Natural killer cell (primary cell): Measurements from ENCODE around the gene PEAK1. TPM values are rescaled to one million over a fixed set of nuclear protein-coding genes. Genes with fewer than 3 reads are reported as not detected.

ENCODE experiments used
- ATAC-seq, 3 donors: fragments of 150-1000 bp in 2 of 3; fragments of 200-7000 bp in 1 of 3; cut with Tn5 transposase; 1 replicate in 1 of 3; 2 replicates in 2 of 3; pipeline ENCODE4 v1.10.0; 2021; ENCODE audit warnings: mild to moderate bottlenecking in 2 of 3, moderate library complexity in 2 of 3
- DNase-seq, 2 donors: peaks; one replicate each; pipeline versions ENCODE4 v3.0.0 to v3.0.0-alpha.2; 2013 to 2021; ENCODE audit warnings: mixed read lengths in 1 of 2
- H3K27ac ChIP-seq: one replicate; pipeline ENCODE4 v1.5.1; 2013; ENCODE audit warnings: mild to moderate bottlenecking, low read length
- H3K27me3 ChIP-seq: one replicate; pipeline ENCODE4 v1.6.1; 2013; ENCODE audit warnings: low read length; ENCODE audit not compliant: control insufficient read depth, insufficient read depth
- H3K36me3 ChIP-seq: one replicate; pipeline ENCODE4 v1.6.1; 2013; ENCODE audit warnings: low read length; ENCODE audit not compliant: control insufficient read depth, insufficient read depth
- H3K4me1 ChIP-seq: one replicate; pipeline ENCODE4 v1.6.1; 2013; ENCODE audit warnings: low read length; ENCODE audit not compliant: control insufficient read depth, insufficient read depth
- H3K4me3 ChIP-seq: one replicate; pipeline ENCODE4 v1.5.1; 2013; ENCODE audit warnings: low read length
- H3K9me3 ChIP-seq: one replicate; pipeline ENCODE4 v1.6.1; 2013; ENCODE audit warnings: low read length; ENCODE audit not compliant: control insufficient read depth, insufficient read depth
- H3K27ac Mint-ChIP-seq, 2 donors: one replicate each; pipeline ENCODE4 v1.8.0; 2022; ENCODE audit warnings: mild to moderate bottlenecking in 2 of 2, mixed read lengths in 2 of 2, moderate library complexity in 1 of 2
- H3K27me3 Mint-ChIP-seq, 2 donors: one replicate each; pipeline ENCODE4 v1.8.0; 2022; ENCODE audit warnings: low read depth in 2 of 2, mixed read lengths in 2 of 2
- H3K36me3 Mint-ChIP-seq: one replicate; pipeline ENCODE4 v1.8.0; 2022; ENCODE audit warnings: mixed read lengths
- H3K4me1 Mint-ChIP-seq, 2 donors: one replicate each; pipeline ENCODE4 v1.8.0; 2022; ENCODE audit warnings: mixed read lengths in 2 of 2
- H3K4me3 Mint-ChIP-seq: one replicate; pipeline ENCODE4 v1.8.0; 2022; ENCODE audit warnings: mild to moderate bottlenecking, moderate library complexity, mixed read lengths
- H3K9me3 Mint-ChIP-seq, 2 donors: one replicate each; pipeline ENCODE4 v1.8.0; 2022; ENCODE audit warnings: mixed read lengths in 2 of 2
- CTCF ChIP-seq: fragments of 200-600 bp; IDR thresholded peaks from one replicate; pipeline ENCODE4 v1.8.0; 2022; ENCODE audit warnings: antibody characterized with exemption
- WGBS: methylation state at CpG from one replicate; pipeline ENCODE4 v1.1.7; 2013; ENCODE audit warnings: missing lambda C conversion rate; ENCODE audit not compliant: insufficient coverage; 5-methylcytosine and 5-hydroxymethylcytosine counted together
- intact Hi-C: fragments of 100-400 bp; cut with micrococcal nuclease; formaldehyde crosslinking; loops from one replicate; pipeline ENCODE4 v1.14.2; 2022
- total RNA-seq, 4 donors: library from RNA; stranded (reverse); fragments of 120-200 nt in 1 of 4; gene quantifications; one replicate each; pipeline versions ENCODE4 v1.2.3 to v1.2.4, GENCODE V29; 2013 to 2022

Gene PEAK1
- total RNA-seq, 3 donors from 2014 or later (not counting 1 experiment from before 2014, with no cell fraction given): 59.3 to 73.9 (median 69.1) TPM

DNA sequence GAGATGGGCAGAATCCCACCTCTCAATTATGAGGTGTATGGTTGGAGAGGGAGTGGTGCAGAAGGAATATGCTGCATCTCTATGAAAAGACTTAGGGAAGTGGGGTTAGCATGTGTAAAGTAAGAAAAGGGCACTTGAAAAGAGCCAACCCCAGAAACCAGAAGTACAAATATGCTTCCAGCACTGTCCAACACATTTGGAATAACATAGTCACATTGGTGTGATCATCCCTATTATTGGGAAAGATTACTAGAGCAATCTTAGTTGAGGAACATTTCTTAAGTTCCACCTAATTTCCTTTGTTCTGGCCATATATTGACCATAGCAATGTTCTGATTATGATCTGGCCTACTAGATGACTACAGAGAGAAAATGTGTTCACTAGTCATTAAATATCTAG, 35.0 kb upstream of the PEAK1 start:
- Mint-ChIP-seq H3K27ac (no peak overlapping the region), H3K27me3 (no peaks in the 10 kb centered on the region), H3K4me3 (no peak overlapping the region), H3K9me3 (no peaks in the 10 kb centered on the region), H3K4me1 (peaks cover 23 to 35% of the 10 kb centered on the region in 2 donors), H3K36me3 (peaks cover 10% of the 10 kb centered on the region)
- no peak for TF ChIP-seq CTCF
- intact Hi-C loops: no loop called here
- Histone ChIP-seq H3K27ac (no peak overlapping the region), H3K36me3 (peaks cover 9% of the 10 kb centered on the region), H3K9me3 (no peaks in the 10 kb centered on the region), H3K4me1 (no peaks in the 10 kb centered on the region), H3K27me3 (no peaks in the 10 kb centered on the region), H3K4me3 (no peak overlapping the region)
- no peak for ATAC-seq
- no peak for DNase-seq

- ATAC-seq: no peak
- TF ChIP-seq CTCF: no peak
- intact Hi-C loops: no loop called here
Observed at GRCh38 chr15:77454265-77454664, 34.4 kb upstream of the PEAK1 start.

DNA sequence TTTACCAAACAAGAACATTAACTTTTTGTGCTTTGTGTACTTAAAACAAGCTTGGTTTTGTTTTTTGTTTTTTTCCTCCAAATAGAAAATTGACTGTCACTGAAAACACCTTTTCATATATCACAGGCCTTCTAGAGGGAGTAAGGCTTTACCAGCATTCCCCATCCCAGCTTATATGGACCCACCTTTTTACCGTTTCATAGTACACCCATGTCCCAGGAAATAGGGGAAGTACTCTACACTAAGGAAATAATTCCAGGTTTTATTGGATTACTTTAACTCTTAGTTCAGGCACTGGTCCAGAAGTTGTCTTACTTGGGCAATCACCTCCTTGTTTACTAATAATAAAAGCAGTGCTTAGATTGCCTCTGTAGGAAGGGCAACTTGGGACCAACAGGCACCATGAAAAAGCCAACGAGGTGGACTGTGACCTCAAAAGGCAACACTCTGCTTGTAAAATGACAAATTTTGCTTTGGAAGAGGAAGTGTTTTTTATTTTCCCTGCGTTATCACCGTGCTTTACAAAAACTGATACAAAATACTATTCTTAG, 27.0 kb upstream of the PEAK1 start:
- intact Hi-C loops: no loop called here
- Mint-ChIP-seq H3K27me3 (no peaks in the 10 kb centered on the region), H3K4me3 (no peak overlapping the region), H3K36me3 (no peaks in the 10 kb centered on the region), H3K4me1 (peaks cover 35 to 40% of the 10 kb centered on the region in 2 donors), H3K9me3 (no peaks in the 10 kb centered on the region), H3K27ac (no peak overlapping the region)
- Histone ChIP-seq H3K4me3 (no peak overlapping the region), H3K9me3 (no peaks in the 10 kb centered on the region), H3K36me3 (no peaks in the 10 kb centered on the region), H3K4me1 (no peaks in the 10 kb centered on the region), H3K27ac (no peak overlapping the region), H3K27me3 (no peaks in the 10 kb centered on the region)
- WGBS: 49% methylated on average over 3 of the region's 4 CpGs
- ATAC-seq (no peak), DNase-seq (no peak)
- no peak for TF ChIP-seq CTCF

More at GRCh38 chr15:77454265-77454664, 34.4 kb upstream of the PEAK1 start:
- Mint-ChIP-seq H3K36me3 (peaks cover 3% of the 10 kb centered on the region), H3K4me3 (no peak overlapping the region), H3K27me3 (no peaks in the 10 kb centered on the region), H3K9me3 (no peaks in the 10 kb centered on the region), H3K4me1 (peaks cover 23 to 33% of the 10 kb centered on the region in 2 donors), H3K27ac (no peak overlapping the region)
- H3K4me1 ChIP-seq: no peaks in the 10 kb centered on the region
- WGBS: 100% methylated on average over 1 of the region's 1 CpG
- no peaks in the 10 kb centered on the region for H3K27me3 ChIP-seq
- no peaks in the 10 kb centered on the region for H3K9me3 ChIP-seq
- no peak overlapping the region for H3K4me3 ChIP-seq
- peaks cover 3% of the 10 kb centered on the region for H3K36me3 ChIP-seq
- no peak for DNase-seq
- H3K27ac ChIP-seq: no peak overlapping the region

DNA sequence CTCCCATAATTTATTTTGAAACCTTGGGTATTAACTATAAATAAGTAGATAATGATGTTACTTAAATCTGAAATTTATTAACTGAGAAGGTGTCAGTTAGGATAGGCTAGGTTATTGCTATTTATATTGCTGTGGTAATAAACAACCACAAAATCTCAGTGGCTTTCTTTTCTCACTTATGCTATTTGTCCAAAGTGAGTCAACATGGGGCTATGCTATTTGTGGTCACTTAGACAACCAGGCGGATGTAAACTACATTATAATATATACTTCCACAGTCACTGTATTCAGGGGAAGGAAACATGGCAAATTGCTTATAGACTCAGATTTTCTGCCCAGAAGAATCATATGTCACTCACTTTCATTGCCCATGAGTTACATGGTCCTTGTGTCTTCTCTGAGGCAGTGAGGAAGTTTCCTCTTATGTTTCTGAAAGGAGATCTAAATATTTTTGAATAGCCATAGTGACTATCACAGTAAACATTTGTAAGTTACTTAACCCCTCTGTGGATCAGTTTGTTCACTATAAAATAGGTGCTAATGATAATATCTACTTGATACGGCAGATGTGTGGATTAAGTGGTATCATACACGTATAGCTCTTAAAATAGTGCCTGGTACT, 20.6 kb upstream of the PEAK1 start:
- 70% methylated on average over 2 of the region's 3 CpGs for WGBS
- peaks cover 42 to 54% of the 10 kb centered on the region in 2 donors for H3K4me1 Mint-ChIP-seq
- no peaks in the 10 kb centered on the region for H3K36me3 Mint-ChIP-seq
- Histone ChIP-seq H3K27ac (no peak overlapping the region), H3K4me3 (no peak overlapping the region), H3K4me1 (no peaks in the 10 kb centered on the region), H3K27me3 (no peaks in the 10 kb centered on the region), H3K36me3 (no peaks in the 10 kb centered on the region), H3K9me3 (no peaks in the 10 kb centered on the region)
- TF ChIP-seq CTCF: no peak
- intact Hi-C loops: no loop called here
- no peaks in the 10 kb centered on the region for H3K9me3 Mint-ChIP-seq
- no peak overlapping the region for H3K4me3 Mint-ChIP-seq
- DNase-seq: no peak
- no peaks in the 10 kb centered on the region for H3K27me3 Mint-ChIP-seq
- ATAC-seq: peak; percentile 49 to 89 (median 85)
- H3K27ac Mint-ChIP-seq: peak overlapping the region; percentile 29 to 34
